OCI-LY3 (cell line): Measurements from ENCODE around the gene CGN.
A peak's percentile ranks its signal among the peaks of the same experiment; 100 is the strongest.

Experiments used
- H2AFZ ChIP-seq: fragments of 200-600, 300-600 bp; shearing (Covaris generic); 2 replicates; pipeline ENCODE4 v1.6.0; 2014; ENCODE audit warnings: antibody characterized with exemption, low read depth, low read length
- H3K27ac ChIP-seq: fragments of 200-600, 300-600 bp; sonication (generic); 2 replicates; pipeline ENCODE4 v1.5.1; 2014; ENCODE audit warnings: mild to moderate bottlenecking, low read length, moderate library complexity, mixed read lengths
- H3K27me3 ChIP-seq: fragments of 200-600, 300-600 bp; sonication (generic); 2 replicates; pipeline ENCODE4 v1.6.1; 2014; ENCODE audit warnings: low read depth, low read length, mixed read lengths
- H3K36me3 ChIP-seq: fragments of 200-600, 300-600 bp; sonication (generic); replicated peaks from 2 replicates; pipeline ENCODE3; 2014; ENCODE audit warnings: low read depth, low read length, mixed read lengths
- H3K4me1 ChIP-seq: fragments of 300-600, 200-600 bp; sonication (generic); 2 replicates; pipeline ENCODE4 v1.6.1; 2014; ENCODE audit warnings: low read length, mixed read lengths
- H3K4me2 ChIP-seq: fragments of 200-600, 300-600 bp; sonication (generic); 2 replicates; pipeline ENCODE4 v1.6.1; 2014; ENCODE audit warnings: low read length, mixed read lengths
- H3K4me3 ChIP-seq: fragments of 300-600, 200-600 bp; sonication (generic); 2 replicates; pipeline ENCODE4 v1.5.1; 2014; ENCODE audit warnings: antibody characterized with exemption, mild to moderate bottlenecking, low read length, moderate library complexity
- H3K79me2 ChIP-seq: fragments of 300-600, 200-600 bp; shearing (Covaris generic); 2 replicates; pipeline ENCODE4 v1.6.1; 2014; ENCODE audit warnings: mild to moderate bottlenecking, low read length, mixed read lengths
- H3K9ac ChIP-seq: fragments of 300-600, 200-600 bp; shearing (Covaris generic); 2 replicates; pipeline ENCODE4 v1.6.0; 2014; ENCODE audit warnings: mild to moderate bottlenecking, low read length, moderate library complexity
- H3K9me3 ChIP-seq: fragments of 200-600, 300-600 bp; shearing (Covaris generic); 2 replicates; pipeline ENCODE4 v1.6.1; 2014; ENCODE audit warnings: low read length, mixed read lengths; ENCODE audit not compliant: insufficient read depth
- H4K20me1 ChIP-seq: fragments of 200-600, 300-600 bp; sonication (generic); 2 replicates; pipeline ENCODE4 v1.6.1; 2016; ENCODE audit warnings: low read length, mixed read lengths; ENCODE audit not compliant: insufficient read depth
- CTCF ChIP-seq: fragments of 200-600, 300-600 bp; sonication (generic); IDR thresholded peaks from 2 replicates; pipeline ENCODE4 v1.5.1; 2014; ENCODE audit warnings: antibody characterized with exemption, low read length, low read depth
- EZH2phosphoT487 ChIP-seq: fragments of 200-600 bp; shearing (Covaris generic); IDR thresholded peaks from 2 replicates; pipeline ENCODE4 v1.6.1; 2018; ENCODE audit warnings: antibody characterized with exemption, mixed run types, low read depth

The CGN gene

GRCh38 chr1:151472856-151473731 is 38.1 kb upstream of the CGN start:
- H4K20me1 ChIP-seq, result no peaks in the 10 kb centered on the region
- no peaks in the 10 kb centered on the region for H3K9me3 ChIP-seq
- TF ChIP-seq CTCF, result no peak
- TF ChIP-seq EZH2phosphoT487, result no peak
- H3K4me1 ChIP-seq, result peaks cover 25% of the 10 kb centered on the region
- H3K79me2 ChIP-seq, result no peaks in the 10 kb centered on the region
- no peaks in the 10 kb centered on the region for H3K36me3 ChIP-seq
- no peak overlapping the region for H3K27ac ChIP-seq
- peak overlapping the region; percentile 36 for H3K4me2 ChIP-seq
- no peak overlapping the region for H3K9ac ChIP-seq
- H3K4me3 ChIP-seq, result peak overlapping the region; percentile 21; the same call in 1 of the 2 replicates
- H2AFZ ChIP-seq, result peak overlapping the region; percentile 84
- H3K27me3 ChIP-seq, result no peaks in the 10 kb centered on the region

GRCh38 chr1:151474745-151475144 is 36.4 kb upstream of the CGN start:
- Histone ChIP-seq H3K79me2 (no peaks in the 10 kb centered on the region), H3K9me3 (no peaks in the 10 kb centered on the region), H3K9ac (peak overlapping the region; percentile 29; the same call in 1 of the 2 replicates), H3K27me3 (no peaks in the 10 kb centered on the region), H3K36me3 (no peaks in the 10 kb centered on the region), H2AFZ (peak overlapping the region; percentile 92), H3K4me3 (no peak overlapping the region), H3K4me1 (peaks cover 30% of the 10 kb centered on the region), H4K20me1 (no peaks in the 10 kb centered on the region), H3K4me2 (peak overlapping the region; percentile 68), H3K27ac (peak overlapping the region; percentile 70)
- TF ChIP-seq EZH2phosphoT487, result no peak
- no peak for TF ChIP-seq CTCF

- Histone ChIP-seq H3K9ac (peak overlapping the region; percentile 29), H3K79me2 (no peaks in the 10 kb centered on the region), H3K4me3 (peak overlapping the region; percentile 39), H3K27ac (peak overlapping the region; percentile 70), H2AFZ (peak overlapping the region; percentile 92), H3K4me1 (peaks cover 30% of the 10 kb centered on the region), H4K20me1 (no peaks in the 10 kb centered on the region), H3K27me3 (no peaks in the 10 kb centered on the region), H3K36me3 (no peaks in the 10 kb centered on the region), H3K9me3 (no peaks in the 10 kb centered on the region), H3K4me2 (peak overlapping the region; percentile 68)
- TF ChIP-seq EZH2phosphoT487, result no peak
- no peak for TF ChIP-seq CTCF
Observed at GRCh38 chr1:151475175-151475574, 36.0 kb upstream of the CGN start.

GRCh38 chr1:151476083-151476482 is 35.1 kb upstream of the CGN start:
- H3K4me3 ChIP-seq, result no peak overlapping the region
- H2AFZ ChIP-seq, result peak overlapping the region; percentile 13; the same call in 1 of the 2 replicates
- H3K4me2 ChIP-seq, result peak overlapping the region; percentile 6; the same call in 1 of the 2 replicates
- no peaks in the 10 kb centered on the region for H3K36me3 ChIP-seq
- no peak overlapping the region for H3K9ac ChIP-seq
- peaks cover 30% of the 10 kb centered on the region for H3K4me1 ChIP-seq
- no peak overlapping the region for H3K27ac ChIP-seq
- TF ChIP-seq CTCF (no peak), EZH2phosphoT487 (no peak)
- no peaks in the 10 kb centered on the region for H3K9me3 ChIP-seq
- no peaks in the 10 kb centered on the region for H3K27me3 ChIP-seq
- no peaks in the 10 kb centered on the region for H4K20me1 ChIP-seq
- H3K79me2 ChIP-seq, result no peaks in the 10 kb centered on the region
